H1 (cell line): ENCODE results near the gene INKA2. TPM values are rescaled to one million over a fixed set of nuclear protein-coding genes. Genes with fewer than 3 reads are reported as not detected.

Experiments
- CBX8 ChIP-seq: fragments of 300-800, 300-1000 bp; sonication (generic); IDR thresholded peaks from 2 replicates; pipeline ENCODE4 v1.7.1; 2016; ENCODE audit warnings: low read depth, low read length, borderline replicate concordance
- E2F6 ChIP-seq: IDR thresholded peaks from 2 replicates; pipeline ENCODE4 v1.6.1; 2012; ENCODE audit warnings: inconsistent platforms
- polyA plus RNA-seq, 7 experiments: library from polyadenylated mRNA; depleted of rRNA in 3 of 7; stranded (reverse) in 5 of 7; unstranded in 2 of 7; fragments of >200 nt in 5 of 7; fragments of 200-250 nt in 2 of 7; gene quantifications; 1 replicate in 5 of 7; 2 replicates in 1 of 7; 4 replicates in 1 of 7; pipeline versions ENCODE4 v1.2.1 to v1.2.3, GENCODE V29; 2011 to 2013; ENCODE audit warnings: missing spikeins in 2 of 7, mixed read lengths in 2 of 7
- total RNA-seq: library from RNA; stranded (reverse); fragmentation: NEBNext Ultra II Directional; extraction: Animal tissue kit (Norgen Biotek cat#: 25700); gene quantifications from 2 replicates; pipeline ENCODE4 v1.2.1, GENCODE V29; 2021

Gene INKA2
- total and polyA plus RNA-seq, 2 of the 8 experiments (the other 6 are each of a cell fraction or from before 2014, with no cell fraction given) = 4.2 to 11.5 TPM

DNA sequence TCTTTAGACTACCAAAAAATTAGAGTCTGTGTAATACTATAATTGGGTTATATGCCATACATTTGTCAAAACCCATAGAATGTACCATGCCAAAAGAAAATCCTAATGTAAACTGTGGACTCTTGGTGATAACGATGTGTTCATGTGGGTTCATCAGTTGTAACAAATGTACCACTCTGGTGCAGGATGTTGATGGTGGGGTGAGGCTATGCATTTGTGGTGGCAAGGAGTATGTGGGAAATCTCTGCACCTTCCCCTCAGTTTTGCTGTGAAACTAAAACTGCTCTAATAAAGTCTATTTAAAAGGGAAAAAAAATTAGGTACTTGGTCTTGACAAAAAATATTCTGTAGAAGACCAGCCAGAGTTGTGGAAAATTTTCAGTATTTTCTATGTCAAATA is 43.4 kb downstream of the INKA2 start (continued):
- no peak for TF ChIP-seq E2F6
- no peak for TF ChIP-seq CBX8
